Measurements from ENCODE around the gene PLA2G2F.

PLA2G2F gene

GRCh38 chr1:20192871-20193411 is 53.8 kb downstream of the PLA2G2F start:
- no peak for DNase-seq

- DNase-seq: no peak
These were observed 55.1 kb downstream of the PLA2G2F start for GRCh38 chr1:20194224-20194623.

GRCh38 chr1:20194757-20195461 is 55.8 kb downstream of the PLA2G2F start:
- DNase-seq: no peak

- DNase-seq: no peak
These were observed 56.3 kb downstream of the PLA2G2F start for GRCh38 chr1:20195462-20195780.

- DNase-seq: no peak
These were observed 58.2 kb downstream of the PLA2G2F start for GRCh38 chr1:20197329-20197791.

GRCh38 chr1:20198296-20198695 is 59.2 kb downstream of the PLA2G2F start:
- no peak for DNase-seq

- no peak for DNase-seq
These were observed 59.8 kb downstream of the PLA2G2F start for GRCh38 chr1:20198918-20199317.

GRCh38 chr1:20199403-20199802 is 60.3 kb downstream of the PLA2G2F start:
- no peak for DNase-seq

- DNase-seq: no peak
These were observed 60.7 kb downstream of the PLA2G2F start for GRCh38 chr1:20199840-20200239.

Data from NCI-H2029 (cell line).